Measurements from ENCODE around the gene AMIGO3.

The AMIGO3 gene

GRCh38 chr3:49712166-49712565 is 7.3 kb downstream of the AMIGO3 start:
- no peak for DNase-seq (ENCODE audit: low read depth)
- no peak overlapping the region for H3K4me3 ChIP-seq (ENCODE audit: low read depth, low read length)

GRCh38 chr3:49711489-49711888 is 8.0 kb downstream of the AMIGO3 start:
- no peak for TF ChIP-seq CTCF (IDR thresholded peaks at IDR 0.05; ENCODE audit: control insufficient read depth, extremely low read depth, insufficient read depth)
- DNase-seq (ENCODE audit: low read depth): no peak
- H3K4me3 ChIP-seq (ENCODE audit: low read depth, low read length): no peak overlapping the region

More at GRCh38 chr3:49712166-49712565, 7.3 kb downstream of the AMIGO3 start:
- TF ChIP-seq CTCF (IDR thresholded peaks at IDR 0.05; ENCODE audit: control insufficient read depth, extremely low read depth, insufficient read depth): no peak

- H3K4me3 ChIP-seq (ENCODE audit: low read depth, low read length): no peak overlapping the region
- no peak for TF ChIP-seq CTCF (IDR thresholded peaks at IDR 0.05; ENCODE audit: control insufficient read depth, extremely low read depth, insufficient read depth)
- no peak for DNase-seq (ENCODE audit: low read depth)
Measured at GRCh38 chr3:49709852-49710251, 9.6 kb downstream of the AMIGO3 start.

- DNase-seq (ENCODE audit: low read depth): no peak
- no peak overlapping the region for H3K4me3 ChIP-seq (ENCODE audit: low read depth, low read length)
- no peak for TF ChIP-seq CTCF (IDR thresholded peaks at IDR 0.05; ENCODE audit: control insufficient read depth, extremely low read depth, insufficient read depth)
Measured at GRCh38 chr3:49707113-49707480, 12.4 kb downstream of the AMIGO3 start.

- TF ChIP-seq CTCF (IDR thresholded peaks at IDR 0.05; ENCODE audit: control insufficient read depth, extremely low read depth, insufficient read depth): no peak
- no peak for DNase-seq (ENCODE audit: low read depth)
- no peak overlapping the region for H3K4me3 ChIP-seq (ENCODE audit: low read depth, low read length)
Measured at GRCh38 chr3:49706456-49707112, 12.9 kb downstream of the AMIGO3 start.

GRCh38 chr3:49705390-49705960 is 14.0 kb downstream of the AMIGO3 start:
- TF ChIP-seq CTCF (IDR thresholded peaks at IDR 0.05; ENCODE audit: control insufficient read depth, extremely low read depth, insufficient read depth): no peak
- H3K4me3 ChIP-seq (ENCODE audit: low read depth, low read length): no peak overlapping the region
- no peak for DNase-seq (ENCODE audit: low read depth)

GRCh38 chr3:49704629-49705028 is 14.9 kb downstream of the AMIGO3 start:
- H3K4me3 ChIP-seq (ENCODE audit: low read depth, low read length): no peak overlapping the region
- DNase-seq (ENCODE audit: low read depth): no peak

More at GRCh38 chr3:49704629-49705028, 14.9 kb downstream of the AMIGO3 start:
- no peak for TF ChIP-seq CTCF (IDR thresholded peaks at IDR 0.05; ENCODE audit: control insufficient read depth, extremely low read depth, insufficient read depth)
